GM19240 (cell line): ENCODE measurements around the gene DAGLA.
A peak's percentile ranks its signal among the peaks of the same experiment; 100 is the strongest.

Experiments
- DNase-seq: peaks from one replicate; pipeline ENCODE4 v3.0.0; 2011; ENCODE audit warnings: low spot score; ENCODE audit not compliant: insufficient read length

Gene DAGLA

GRCh38 chr11:61725781-61726231 lies 45.6 kb downstream of the DAGLA start:
- DNase-seq: no peak

- no peak for DNase-seq
These were observed 46.6 kb downstream of the DAGLA start for GRCh38 chr11:61726775-61727174.

GRCh38 chr11:61727401-61727811 lies 47.2 kb downstream of the DAGLA start:
- DNase-seq: no peak

GRCh38 chr11:61728066-61728939 lies 48.1 kb downstream of the DAGLA start:
- no peak for DNase-seq

GRCh38 chr11:61728940-61729219 lies 48.7 kb downstream of the DAGLA start:
- DNase-seq: no peak

GRCh38 chr11:61730240-61730994 lies 50.2 kb downstream of the DAGLA start:
- DNase-seq: no peak

GRCh38 chr11:61731211-61731951 lies 51.2 kb downstream of the DAGLA start:
- no peak for DNase-seq

GRCh38 chr11:61731952-61732675 lies 51.9 kb downstream of the DAGLA start:
- no peak for DNase-seq

GRCh38 chr11:61732705-61733104 lies 52.5 kb downstream of the DAGLA start:
- no peak for DNase-seq

- peak; percentile 99 for DNase-seq
These were observed 53.2 kb downstream of the DAGLA start for GRCh38 chr11:61733120-61733978.

- no peak for DNase-seq
These were observed 54.6 kb downstream of the DAGLA start for GRCh38 chr11:61734767-61735166.

GRCh38 chr11:61735391-61735790 lies 55.2 kb downstream of the DAGLA start:
- DNase-seq: no peak

GRCh38 chr11:61736310-61736709 lies 56.1 kb downstream of the DAGLA start:
- DNase-seq: no peak

GRCh38 chr11:61737131-61737530 lies 56.9 kb downstream of the DAGLA start:
- no peak for DNase-seq

- no peak for DNase-seq
These were observed 57.6 kb downstream of the DAGLA start for GRCh38 chr11:61737636-61738386.

- DNase-seq: no peak
These were observed 58.6 kb downstream of the DAGLA start for GRCh38 chr11:61738776-61739175.

GRCh38 chr11:61739413-61739812 lies 59.2 kb downstream of the DAGLA start:
- no peak for DNase-seq

GRCh38 chr11:61739966-61740365 lies 59.8 kb downstream of the DAGLA start:
- no peak for DNase-seq

GRCh38 chr11:61742391-61742790 lies 62.2 kb downstream of the DAGLA start:
- DNase-seq: no peak
